HG03378 (cell line): ENCODE measurements around the gene DCAF10.
"Not testable (repeated sequence)": the region's sequence is repeated elsewhere in the genome, so short reads cannot be mapped to it uniquely, and the experiment has no call there.

Experiments used
- ATAC-seq: cut with Tn5 transposase; IDR thresholded peaks from one replicate; pipeline ENCODE4 v1.9.1; 2021; ENCODE audit warnings: mild to moderate bottlenecking, moderate library complexity; ENCODE audit not compliant: unreplicated experiment

The DCAF10 gene

DNA sequence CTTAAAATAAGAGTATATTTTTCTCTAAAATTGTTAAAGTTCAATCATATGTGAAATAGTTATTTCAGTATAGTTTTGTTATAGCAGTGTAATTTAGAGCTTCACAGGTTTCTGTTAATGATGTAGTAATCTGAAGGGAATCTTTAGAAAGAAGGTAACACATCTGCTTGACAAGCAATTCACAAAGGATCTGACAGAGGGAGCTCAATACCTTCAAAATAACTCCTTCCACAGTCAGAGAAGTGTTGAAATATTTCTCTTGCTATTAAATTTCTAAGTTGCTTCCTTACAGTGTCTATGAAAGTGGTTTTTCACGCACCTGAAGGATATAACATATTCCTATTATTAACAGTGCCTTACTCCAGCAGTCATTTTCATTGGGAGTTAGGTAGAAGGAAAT, 58.4 kb downstream of the DCAF10 start:
- no peak for ATAC-seq

DNA sequence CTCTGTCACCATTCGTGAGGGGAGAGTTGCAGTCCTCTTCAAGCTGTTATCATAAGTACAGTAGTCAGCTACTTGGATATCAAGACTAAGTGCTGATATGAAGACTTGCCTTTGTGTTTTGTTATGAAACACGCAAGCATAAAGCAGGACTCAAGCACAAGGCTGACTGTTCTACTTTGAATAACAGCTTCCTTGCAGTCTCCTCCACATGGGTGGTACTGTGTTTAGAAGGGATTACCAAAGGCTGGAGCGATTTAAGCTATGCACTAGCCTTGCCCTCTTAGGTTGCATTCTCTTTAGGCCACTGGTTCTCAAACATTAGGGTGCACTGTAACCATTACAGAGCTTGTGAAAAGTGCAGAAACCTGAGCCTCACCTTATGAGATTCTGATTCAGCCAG, 61.9 kb downstream of the DCAF10 start:
- no peak for ATAC-seq

DNA sequence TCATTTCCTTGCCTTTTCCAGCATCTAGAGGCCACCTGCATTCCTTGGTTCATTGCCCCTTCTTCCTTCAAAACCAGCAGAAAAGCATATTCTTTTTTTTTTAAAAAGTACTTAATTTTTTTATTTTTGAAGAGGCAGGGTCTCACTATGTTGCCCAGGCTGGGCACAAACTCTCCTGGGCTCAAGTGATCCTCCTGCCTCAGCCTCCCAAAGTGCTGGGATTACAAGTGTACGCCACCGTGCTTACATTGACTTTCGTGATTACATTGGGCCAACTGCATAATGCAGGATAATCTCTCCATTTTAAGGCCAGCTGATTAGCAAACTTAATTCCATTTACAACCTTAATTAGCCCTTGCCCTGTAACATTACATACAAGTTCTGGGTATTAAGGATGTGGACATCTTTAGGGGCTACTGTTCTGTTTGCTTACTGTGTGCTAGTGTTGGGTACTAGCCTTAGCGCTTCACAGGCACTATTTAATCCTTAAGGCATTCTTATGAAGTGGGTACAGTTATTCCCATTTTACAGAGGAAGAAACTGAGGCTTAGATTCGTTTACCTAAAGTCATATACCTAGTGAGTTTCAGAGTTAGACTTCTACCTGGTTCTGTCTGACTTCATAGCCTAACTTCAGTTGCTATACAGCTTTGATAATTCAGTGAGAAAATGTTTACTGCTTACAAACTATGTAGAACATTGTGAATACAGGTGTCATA, 69.6 kb downstream of the DCAF10 start:
- ATAC-seq: no peak

DNA sequence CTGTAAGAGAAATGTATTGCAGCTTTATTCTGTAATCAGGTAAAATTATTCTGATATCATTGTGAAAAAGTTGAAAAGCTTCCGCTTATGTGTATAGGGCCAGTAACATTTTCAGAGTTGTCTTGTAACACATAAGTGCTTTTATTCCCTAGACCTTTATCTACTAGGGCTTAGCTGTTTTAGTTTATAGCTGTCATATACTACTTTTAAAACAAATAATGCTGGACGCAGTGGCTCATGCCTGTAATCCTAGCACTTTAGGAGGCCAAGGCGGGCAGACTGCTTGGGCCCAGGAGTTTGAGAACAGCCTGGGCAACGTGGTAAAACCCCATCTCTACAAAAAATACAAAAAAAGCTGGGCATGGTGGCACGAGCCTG, 70.2 kb downstream of the DCAF10 start:
- ATAC-seq: no peak

DNA sequence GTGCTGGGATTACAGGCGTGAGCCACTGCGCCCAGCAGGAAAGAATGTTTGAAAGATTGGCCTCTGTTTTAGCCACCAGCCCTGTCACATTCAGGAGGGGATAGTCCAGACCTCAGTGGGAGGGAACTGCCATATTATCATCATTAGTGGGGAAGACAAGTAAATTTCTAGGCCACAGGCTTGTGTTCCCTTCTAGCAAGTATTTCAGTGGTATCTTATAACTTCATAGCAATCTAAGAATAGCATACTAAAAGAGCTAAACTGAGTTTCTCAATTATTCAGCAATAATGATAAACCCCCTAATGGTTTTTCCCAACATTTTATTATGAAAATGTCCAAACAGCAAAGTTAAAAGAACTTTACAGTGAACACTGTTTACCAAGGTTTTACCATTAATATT, 73.4 kb downstream of the DCAF10 start:
- ATAC-seq: no peak

DNA sequence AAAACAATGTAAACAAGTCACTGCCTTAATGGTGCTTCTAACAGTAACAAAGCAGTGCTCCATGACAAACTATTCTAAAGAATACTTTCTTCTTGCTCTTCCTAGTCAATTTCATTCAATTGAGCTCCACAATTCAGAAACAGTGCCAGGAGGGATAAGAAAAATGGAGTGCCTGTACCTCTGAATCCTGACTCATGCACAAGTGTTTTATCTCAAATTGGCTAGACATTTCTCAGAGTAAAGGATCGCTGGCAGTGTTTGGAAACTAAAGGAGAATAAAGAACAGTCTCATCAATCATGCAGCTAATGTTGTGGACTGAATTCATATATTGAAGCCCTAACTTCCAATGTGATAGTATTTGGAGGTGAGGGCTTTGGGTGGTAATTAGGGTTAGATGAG, 75.8 kb downstream of the DCAF10 start:
- no peak for ATAC-seq

DNA sequence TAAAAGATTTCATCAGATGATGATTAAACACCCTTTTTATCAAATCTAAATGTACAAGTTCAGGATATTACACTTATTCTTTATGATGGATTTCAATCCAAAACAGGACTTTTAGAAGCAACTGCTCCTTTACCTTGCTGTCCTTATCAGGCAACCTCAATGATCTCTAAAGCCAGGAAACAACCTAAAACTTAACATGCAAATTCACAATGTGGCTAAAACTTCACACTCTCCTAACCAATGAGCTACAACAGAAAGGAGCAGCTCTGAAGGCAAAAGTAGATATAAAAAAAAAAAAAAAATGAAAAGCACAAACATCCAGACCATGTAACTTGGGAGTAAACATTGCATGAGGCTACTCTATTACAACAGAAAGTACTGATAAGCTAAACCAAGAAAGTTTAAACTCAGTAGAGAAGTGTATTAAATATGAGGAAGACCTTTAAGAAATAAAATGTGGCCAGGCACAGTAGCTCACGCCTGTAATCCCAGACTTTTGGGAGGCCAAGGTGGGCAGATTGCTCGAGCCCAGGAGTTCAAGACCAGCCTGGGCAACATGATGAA, 80.4 kb downstream of the DCAF10 start:
- no peak for ATAC-seq

DNA sequence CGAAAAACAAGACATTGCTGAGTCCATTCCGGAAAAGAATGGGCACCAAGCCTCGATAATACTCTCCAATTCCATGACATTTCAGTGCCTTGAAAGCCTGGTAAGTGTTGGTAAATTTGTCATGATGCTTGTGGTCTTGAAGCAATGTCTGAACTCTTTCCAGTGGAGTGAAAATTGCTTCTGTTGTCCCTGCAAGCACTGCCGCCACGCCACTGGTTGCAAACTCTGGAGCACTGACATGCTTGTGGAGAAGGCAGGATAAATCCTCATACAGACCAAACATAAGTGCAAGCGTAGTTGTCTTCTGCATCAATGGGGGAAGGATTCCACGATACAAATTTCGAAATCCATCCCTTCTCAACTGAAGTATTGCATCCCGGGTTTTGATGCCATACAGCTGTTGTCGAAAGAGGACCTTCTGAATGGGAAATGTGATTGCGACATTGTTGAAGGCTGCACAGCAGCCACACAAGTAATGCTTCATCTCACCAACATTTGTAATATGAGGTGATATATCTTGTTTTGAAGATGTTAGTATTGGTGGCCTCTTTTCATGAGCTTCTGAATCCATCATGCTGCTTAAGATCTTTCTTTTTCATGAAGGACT, 87.5 kb downstream of the DCAF10 start:
- not testable (repeated sequence) for ATAC-seq

DNA sequence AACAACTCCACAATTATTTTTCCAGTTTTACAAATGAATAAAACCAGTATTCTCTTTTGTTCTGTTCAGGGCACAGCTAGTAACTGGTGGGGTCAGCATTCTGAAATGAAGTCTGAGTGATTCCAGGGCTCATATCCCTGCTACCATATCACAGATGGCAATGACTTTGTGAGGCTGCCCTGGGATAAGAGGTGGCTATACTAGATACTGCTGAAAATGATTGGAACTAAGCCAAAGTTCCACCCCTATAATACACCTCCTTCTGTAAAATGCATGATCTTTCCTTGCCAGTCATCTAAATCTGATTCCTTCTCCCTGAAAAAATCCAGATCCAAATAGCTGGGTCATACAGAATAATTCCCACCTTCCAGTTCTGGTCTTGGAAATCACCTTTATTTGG, 88.9 kb downstream of the DCAF10 start:
- ATAC-seq: no peak

DNA sequence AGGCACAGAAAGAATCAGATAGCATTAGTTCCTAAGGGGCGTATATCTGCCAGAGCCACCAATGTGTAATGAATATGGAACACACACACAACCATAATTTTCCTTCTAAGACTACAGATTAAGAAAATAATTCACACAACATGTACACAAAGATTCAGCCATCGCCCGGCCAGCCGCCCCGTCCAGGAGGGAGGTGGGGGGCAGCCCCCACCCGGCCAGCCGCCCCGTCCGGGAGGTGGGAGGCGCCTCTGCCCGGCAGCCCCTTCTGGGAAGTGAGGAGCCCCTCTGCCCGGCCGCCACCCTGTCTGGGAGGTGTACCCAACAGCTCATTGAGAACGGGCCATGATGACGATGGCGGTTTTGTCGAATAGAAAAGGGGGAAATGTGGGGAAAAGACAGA, 90.4 kb downstream of the DCAF10 start:
- ATAC-seq: not testable (repeated sequence)

DNA sequence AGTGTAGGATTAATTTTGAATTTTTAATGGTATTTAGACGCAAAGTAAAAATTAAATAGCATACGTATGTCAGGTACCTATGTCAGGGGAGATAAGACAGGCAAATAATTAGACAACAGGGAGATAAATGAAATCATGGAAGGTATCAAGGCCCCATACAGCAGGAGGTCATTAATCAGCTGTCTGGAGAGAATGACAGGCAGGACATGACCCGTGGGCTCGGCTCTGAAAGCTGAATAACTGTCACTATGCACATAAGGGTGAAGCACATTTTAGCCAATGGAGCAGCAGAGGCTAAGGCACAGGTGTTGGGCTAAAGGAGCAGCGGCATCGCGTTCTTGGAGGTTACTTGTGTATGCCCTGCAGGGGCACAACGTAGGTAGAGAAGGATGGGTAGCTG, 91.5 kb downstream of the DCAF10 start:
- no peak for ATAC-seq

DNA sequence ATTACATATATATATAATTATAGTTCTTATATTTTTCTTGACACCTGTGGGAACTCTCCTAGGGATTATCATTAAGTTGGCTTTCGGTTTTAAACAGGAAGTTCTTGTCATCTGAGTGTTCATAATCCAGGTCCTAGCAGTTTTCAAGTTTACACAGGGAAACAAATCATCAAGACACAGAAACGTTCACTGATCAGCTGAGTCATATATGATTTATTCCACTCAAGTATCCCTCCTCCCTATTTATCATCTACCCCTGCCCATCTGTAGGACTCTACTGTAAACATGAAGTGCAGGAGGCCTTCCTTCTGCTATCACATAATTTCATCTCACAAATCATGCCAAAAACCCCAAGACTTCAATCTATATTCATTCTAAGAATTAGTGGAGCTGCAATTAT, 97.1 kb downstream of the DCAF10 start:
- ATAC-seq: no peak

DNA sequence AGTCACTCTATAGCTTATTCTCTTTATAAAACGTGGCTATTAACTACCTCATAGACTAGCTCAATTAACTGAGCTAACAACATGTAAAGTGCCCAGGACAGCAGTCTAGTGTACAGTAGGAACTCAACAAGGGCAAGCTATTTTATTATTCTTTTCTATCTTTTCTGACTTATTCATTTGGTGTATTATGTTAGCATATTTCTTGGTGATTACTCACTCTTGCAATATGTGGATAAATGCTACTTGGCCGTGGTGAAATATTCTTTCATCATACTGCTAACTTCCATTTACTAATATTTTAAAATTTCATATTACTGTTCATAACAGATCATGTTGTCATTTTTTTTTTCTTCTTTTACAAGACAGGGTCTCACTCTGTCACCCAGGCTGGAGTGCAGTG, 98.4 kb downstream of the DCAF10 start:
- no peak for ATAC-seq

DNA sequence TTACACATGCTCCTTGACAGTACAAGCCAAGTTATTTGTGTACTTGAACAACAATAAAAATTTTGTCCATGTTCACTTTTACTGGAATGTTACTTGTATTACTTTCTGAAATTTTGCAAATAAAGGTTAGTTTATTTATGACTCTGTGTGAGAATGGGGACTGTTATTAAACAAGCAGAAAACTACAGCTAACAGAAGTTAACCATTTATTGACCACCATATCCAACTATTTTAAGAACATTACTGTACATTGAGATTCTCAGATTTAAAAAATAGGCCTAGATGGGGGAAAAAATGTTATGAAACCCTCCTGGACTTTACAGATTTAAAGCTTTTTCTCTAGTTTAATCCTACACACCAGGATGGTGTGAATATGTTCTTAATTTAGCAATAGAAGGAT, 101.5 kb downstream of the DCAF10 start:
- no peak for ATAC-seq

DNA sequence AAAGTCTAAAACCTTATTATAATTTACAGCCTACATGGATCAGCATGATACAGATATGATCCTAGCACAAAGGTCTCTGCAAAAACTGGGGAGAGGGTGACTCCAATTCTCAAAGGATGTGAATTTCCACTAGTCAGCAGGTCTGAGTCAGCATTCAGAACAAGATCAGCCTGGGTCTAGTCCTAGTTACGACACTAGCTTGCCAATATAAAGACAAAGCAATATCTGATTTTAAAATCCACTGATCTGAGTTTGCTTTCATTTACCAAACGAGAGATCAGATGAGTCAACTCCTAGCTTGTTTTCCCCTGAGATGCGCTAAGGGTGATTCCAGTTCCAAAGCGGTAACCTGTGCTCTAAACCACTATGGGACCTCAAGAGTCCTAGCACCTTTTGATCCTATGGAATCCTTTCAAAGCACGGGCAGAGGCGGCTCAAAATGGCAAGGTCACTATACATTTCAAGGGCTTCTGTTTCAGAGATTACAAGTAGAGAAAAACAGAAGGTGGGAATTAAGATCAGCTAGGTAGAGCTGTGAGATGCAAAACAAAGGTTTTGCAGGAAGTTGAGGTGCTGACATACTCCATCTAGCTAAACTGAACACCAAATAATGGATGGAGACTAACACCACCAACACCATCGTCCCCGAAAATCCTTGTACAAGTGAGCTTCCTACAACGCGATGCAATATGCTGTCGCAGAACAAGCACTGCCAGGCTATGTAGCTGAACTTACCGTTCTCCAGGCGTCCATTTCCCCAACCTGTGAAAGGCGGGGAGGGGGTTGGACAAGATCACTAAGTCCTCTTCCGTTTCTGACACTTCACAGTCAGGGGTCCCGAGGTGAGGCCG, 102.4 kb downstream of the DCAF10 start:
- ATAC-seq: peak; percentile 4

DNA sequence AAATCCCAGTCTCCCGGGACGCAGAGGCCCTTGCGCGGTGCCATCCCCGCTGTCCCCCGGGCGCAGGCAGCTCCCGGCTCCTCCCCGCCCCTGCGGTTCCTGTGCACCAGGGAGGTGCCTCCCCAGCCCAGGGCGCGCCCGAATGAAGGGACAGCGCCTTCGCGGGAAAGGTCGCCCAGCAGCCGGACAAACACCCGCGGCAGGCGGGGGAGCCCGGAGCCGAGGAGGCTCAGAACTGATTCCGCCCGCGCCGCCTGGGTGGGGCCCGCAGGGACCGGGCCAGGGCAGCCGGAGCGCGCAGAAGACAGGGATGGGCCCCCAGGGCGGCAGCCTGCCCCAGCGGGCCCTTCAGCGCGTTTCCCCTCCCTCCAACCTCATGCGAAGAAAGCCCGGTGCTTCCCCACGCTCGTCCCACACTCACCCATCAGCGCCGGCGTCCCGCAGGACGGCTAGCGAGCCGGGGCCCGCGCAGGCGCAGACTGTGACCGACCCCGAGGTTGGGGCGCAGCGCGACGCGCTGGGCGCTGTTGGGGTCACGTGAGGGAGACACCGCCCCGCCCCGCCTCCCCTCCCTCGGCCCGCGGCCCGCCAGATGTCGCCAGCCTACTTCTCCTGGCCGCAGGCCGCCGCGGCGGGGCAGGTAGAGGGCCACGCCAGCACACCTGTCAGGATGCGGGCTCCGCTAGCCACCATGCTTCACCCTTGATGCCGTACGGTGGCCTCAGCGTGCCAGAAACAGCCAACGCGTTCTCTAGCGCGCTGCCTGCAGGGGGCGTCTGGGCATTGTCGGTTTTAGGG, 103.2 kb downstream of the DCAF10 start, which contains the start of gene SLC25A51:
Gene SLC25A51 (minus strand): TSS at position 481 of the 798 bp plus-strand sequence. CDS start 15,577 bp downstream, outside the sequence.
- ATAC-seq: peak; percentile 82

DNA sequence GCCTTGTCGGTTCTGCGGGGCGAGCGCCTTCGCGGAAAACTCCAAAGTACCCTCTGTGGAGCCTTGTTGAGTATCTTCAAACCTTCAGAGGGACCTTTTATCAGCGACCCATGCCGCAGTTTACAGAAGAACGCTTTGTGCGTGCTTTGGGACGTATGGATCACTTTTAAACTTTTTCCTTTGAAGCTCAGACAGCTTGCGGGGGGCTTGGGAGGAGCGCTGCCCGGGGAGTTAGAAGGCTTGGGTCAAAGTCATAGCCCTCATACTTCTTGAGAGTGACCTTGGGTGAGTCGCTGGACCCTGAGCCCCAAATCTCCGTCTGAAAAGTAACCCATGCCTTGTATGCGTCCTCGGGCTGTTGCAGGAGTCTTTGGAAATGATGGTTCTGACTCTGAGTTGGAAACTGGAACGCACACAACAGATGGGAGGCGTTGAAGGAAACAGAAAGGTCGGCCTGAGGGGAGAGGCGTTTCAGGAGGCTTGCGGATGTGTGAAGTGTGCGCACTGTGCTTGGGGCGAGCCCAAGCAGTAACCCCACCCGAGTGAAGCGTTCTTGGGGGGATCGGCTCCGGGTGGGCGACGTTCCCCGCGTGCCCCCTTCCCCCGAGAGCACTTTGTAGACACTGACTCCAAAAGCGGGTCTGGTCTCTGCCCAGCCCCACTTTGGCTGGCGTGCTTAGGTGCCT, 104.0 kb downstream of the DCAF10 start:
- no peak for ATAC-seq

DNA sequence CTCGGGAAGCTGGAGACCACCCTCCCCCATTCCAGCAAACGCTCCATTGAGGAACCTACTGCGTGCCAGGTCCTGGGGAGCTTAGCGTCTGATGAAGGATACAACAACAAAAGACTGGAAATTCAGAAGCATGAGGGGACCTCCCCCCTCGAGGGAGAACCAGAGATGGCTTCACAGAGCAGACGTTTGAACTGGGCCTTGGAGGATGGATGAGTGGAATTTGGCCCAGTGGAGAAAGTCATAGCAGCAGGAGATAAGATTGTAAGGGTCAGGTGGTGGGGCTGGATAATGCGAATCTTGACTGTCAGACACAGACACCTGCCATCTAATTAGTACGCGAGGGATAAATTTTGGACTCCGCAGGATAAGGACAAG, 104.5 kb downstream of the DCAF10 start:
- ATAC-seq: no peak

DNA sequence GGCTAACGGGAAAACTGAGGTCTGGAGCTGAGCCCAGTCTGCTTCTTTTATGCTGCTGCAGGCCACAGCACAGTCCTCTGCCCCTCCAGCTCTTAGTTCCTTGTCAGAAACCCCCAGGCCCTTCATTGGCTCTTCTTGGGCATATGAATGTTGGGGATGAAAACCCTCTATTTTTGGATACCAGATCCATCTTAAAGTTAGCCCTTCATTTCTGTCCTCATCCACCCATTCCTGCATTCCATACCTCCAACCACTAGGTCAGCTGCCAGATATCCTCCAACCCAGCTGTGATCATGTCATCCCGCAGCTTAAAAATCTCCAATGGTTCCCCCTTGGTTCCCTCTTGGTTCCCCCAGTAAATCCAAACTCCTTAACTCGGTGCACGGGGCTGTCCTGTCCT, 105.2 kb downstream of the DCAF10 start:
- no peak for ATAC-seq
